ENCODE results near the gene ZNF407. TPM values are rescaled to one million over a fixed set of nuclear protein-coding genes. Genes with fewer than 3 reads are reported as not detected.

Gene ZNF407
- total and polyA plus RNA-seq, 2 of the 13 experiments (the other 11 are each of a cell fraction or from before 2014, with no cell fraction given) = 2.3 to 8.7 TPM

DNA sequence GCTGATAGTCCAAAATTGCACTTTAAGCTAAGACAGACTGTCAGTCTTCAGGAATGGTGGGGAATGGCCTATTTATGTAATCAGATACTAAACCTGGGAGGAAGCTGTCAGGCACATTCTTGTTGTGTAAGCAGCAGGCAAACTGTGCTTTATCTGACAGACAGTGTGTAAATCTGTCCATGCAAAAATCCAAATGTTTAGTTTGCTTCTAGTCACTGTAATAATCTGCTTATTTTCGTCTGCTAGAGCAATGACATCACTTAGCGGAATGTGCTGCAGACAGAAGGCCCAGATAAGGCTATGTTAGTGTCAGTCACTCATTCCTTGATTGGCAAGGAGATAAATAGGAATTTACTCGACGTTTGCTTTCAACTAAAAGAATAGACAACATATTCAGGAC lies 263.5 kb downstream of the ZNF407 start:
- Histone ChIP-seq H3K9me3 (ENCODE audit: low read length) (no peaks in the 10 kb centered on the region), H3K27me3 (ENCODE audit: control insufficient read depth in 1 of 2, insufficient read depth in 2 of 2, low read length in 2 of 2) (no peaks in the 10 kb centered on the region), H2AFZ (ENCODE audit: low read length) (no peak overlapping the region), H3K27ac (ENCODE audit: extremely low read length, insufficient read depth, low read length) (no peak overlapping the region), H3K9ac (ENCODE audit: insufficient read depth, low read depth, low read length) (no peak overlapping the region), H3K36me3 (replicated peaks in 1 of 2; ENCODE audit: control insufficient read depth in 1 of 2, insufficient read depth in 2 of 2, low read length in 2 of 2) (no peaks in the 10 kb centered on the region), H3K4me3 (replicated peaks in 1 of 3; ENCODE audit: insufficient read depth in 1 of 3, low read depth in 2 of 3, low read length in 3 of 3) (no peak overlapping the region), H4K20me1 (ENCODE audit: insufficient read depth, low read length) (no peaks in the 10 kb centered on the region), H3K4me2 (ENCODE audit: low read depth, low read length) (no peak overlapping the region), H3K4me1 (ENCODE audit: insufficient read depth, low read length) (no peaks in the 10 kb centered on the region), H3K79me2 (ENCODE audit: insufficient read depth, low read length) (no peaks in the 10 kb centered on the region)
- DNase-seq (ENCODE audit: low spot score) (peak; percentile 13), ATAC-seq (no peak), FAIRE-seq (no peak)
- intact Hi-C loops (cut with micrococcal nuclease; ENCODE audit: unreplicated experiment) = no loop called here
- CTCF ChIA-PET (ENCODE audit: low intra/inter-chr PET ratio, low total read pairs) = no interaction called here
- 70% methylated on average over 4 of the region's 4 CpGs for WGBS (ENCODE audit: low lambda C conversion rate)
- no TSS peak for BruUV-seq (replicated peaks)
- POLR2A ChIA-PET = no interaction called here
- TF ChIP-seq ZNF292 (CRISPR knock-in tag; IDR thresholded peaks at IDR 0.05; ENCODE audit: borderline replicate concordance, low read depth) (no peak), RFX1 (IDR thresholded peaks at IDR 0.05) (no peak), ISL2 (CRISPR knock-in tag; IDR thresholded peaks at IDR 0.05) (no peak), FLYWCH1 (CRISPR knock-in tag; IDR thresholded peaks at IDR 0.05) (no peak), EED (CRISPR knock-in tag; IDR thresholded peaks at IDR 0.05) (no peak)
- in situ Hi-C loops (cut with HindIII; ENCODE audit: extremely low pct_ligation_motif_present, low pct_unique_long_range_greater_than_20kb) = no loop called here

DNA sequence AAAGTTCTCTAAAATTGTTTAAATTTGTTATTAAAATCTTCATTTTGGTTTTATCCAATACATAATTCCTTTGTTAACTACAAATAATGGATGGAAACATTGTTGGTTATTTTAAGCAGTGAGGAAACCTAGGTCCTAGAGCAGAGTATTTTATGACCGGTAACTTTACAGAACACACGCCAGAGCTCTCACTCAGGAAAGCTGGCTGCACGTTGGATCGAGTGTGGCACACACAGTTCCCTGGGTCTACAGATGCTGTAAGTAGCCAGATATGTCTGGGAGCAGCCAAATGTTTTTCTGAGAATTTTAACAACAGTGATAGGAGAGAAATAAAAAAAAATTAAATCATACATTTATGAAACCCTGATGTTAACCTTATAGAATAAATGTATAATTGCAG lies 264.4 kb downstream of the ZNF407 start:
- in situ Hi-C loops (cut with HindIII; ENCODE audit: extremely low pct_ligation_motif_present, low pct_unique_long_range_greater_than_20kb) = no loop called here
- Histone ChIP-seq H3K4me2 (ENCODE audit: low read depth, low read length) (no peak overlapping the region), H3K79me2 (ENCODE audit: insufficient read depth, low read length) (no peaks in the 10 kb centered on the region), H4K20me1 (ENCODE audit: insufficient read depth, low read length) (no peaks in the 10 kb centered on the region), H3K27me3 (ENCODE audit: control insufficient read depth in 1 of 2, insufficient read depth in 2 of 2, low read length in 2 of 2) (no peaks in the 10 kb centered on the region), H3K9ac (ENCODE audit: insufficient read depth, low read depth, low read length) (no peak overlapping the region), H2AFZ (ENCODE audit: low read length) (no peak overlapping the region), H3K9me3 (ENCODE audit: low read length) (no peaks in the 10 kb centered on the region), H3K27ac (ENCODE audit: extremely low read length, insufficient read depth, low read length) (no peak overlapping the region), H3K4me3 (replicated peaks in 1 of 3; ENCODE audit: insufficient read depth in 1 of 3, low read depth in 2 of 3, low read length in 3 of 3) (no peak overlapping the region), H3K36me3 (replicated peaks in 1 of 2; ENCODE audit: control insufficient read depth in 1 of 2, insufficient read depth in 2 of 2, low read length in 2 of 2) (no peaks in the 10 kb centered on the region), H3K4me1 (ENCODE audit: insufficient read depth, low read length) (no peaks in the 10 kb centered on the region)
- WGBS (ENCODE audit: low lambda C conversion rate) = over 99% methylated on average over 4 of the region's 4 CpGs
- intact Hi-C loops (cut with micrococcal nuclease; ENCODE audit: unreplicated experiment) = no loop called here
- CTCF ChIA-PET (ENCODE audit: low intra/inter-chr PET ratio, low total read pairs) = no interaction called here
- POLR2A ChIA-PET = no interaction called here
- no peak for FAIRE-seq
- BruUV-seq (replicated peaks) = no TSS peak
- no peak for ATAC-seq
- no peak for DNase-seq (ENCODE audit: low spot score)
- TF ChIP-seq, protein P1, sequence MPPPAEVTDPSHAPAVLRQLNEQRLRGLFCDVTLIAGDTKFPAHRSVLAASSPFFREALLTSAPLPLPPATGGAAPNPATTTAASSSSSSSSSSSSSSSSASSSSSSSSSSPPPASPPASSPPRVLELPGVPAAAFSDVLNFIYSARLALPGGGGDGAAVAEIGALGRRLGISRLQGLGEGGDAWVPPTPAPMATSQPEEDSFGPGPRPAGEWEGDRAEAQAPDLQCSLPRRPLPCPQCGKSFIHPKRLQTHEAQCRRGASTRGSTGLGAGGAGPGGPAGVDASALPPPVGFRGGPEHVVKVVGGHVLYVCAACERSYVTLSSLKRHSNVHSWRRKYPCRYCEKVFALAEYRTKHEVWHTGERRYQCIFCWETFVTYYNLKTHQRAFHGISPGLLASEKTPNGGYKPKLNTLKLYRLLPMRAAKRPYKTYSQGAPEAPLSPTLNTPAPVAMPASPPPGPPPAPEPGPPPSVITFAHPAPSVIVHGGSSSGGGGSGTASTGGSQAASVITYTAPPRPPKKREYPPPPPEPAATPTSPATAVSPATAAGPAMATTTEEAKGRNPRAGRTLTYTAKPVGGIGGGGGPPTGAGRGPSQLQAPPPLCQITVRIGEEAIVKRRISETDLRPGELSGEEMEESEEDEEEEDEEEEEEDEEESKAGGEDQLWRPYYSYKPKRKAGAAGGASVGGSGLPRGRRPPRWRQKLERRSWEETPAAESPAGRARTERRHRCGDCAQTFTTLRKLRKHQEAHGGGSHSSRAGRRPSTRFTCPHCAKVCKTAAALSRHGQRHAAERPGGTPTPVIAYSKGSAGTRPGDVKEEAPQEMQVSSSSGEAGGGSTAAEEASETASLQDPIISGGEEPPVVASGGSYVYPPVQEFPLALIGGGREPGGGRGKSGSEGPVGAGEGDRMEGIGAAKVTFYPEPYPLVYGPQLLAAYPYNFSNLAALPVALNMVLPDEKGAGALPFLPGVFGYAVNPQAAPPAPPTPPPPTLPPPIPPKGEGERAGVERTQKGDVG (CRISPR knock-in tag; IDR thresholded peaks at IDR 0.05; ENCODE audit: borderline replicate concordance) = no peak
- TF ChIP-seq MATR3 (CRISPR knock-in tag; IDR thresholded peaks at IDR 0.05) (no peak), ZNF678 (CRISPR knock-in tag; IDR thresholded peaks at IDR 0.05) (no peak), MIXL1 (CRISPR knock-in tag; IDR thresholded peaks at IDR 0.05) (no peak), ZNF619 (CRISPR knock-in tag; IDR thresholded peaks at IDR 0.05) (no peak), MAFK (conservative IDR thresholded peaks at IDR 0.05 in 1 of 2, IDR thresholded peaks at IDR 0.05 in 1 of 2; ENCODE audit: low read length in 2 of 2) (no peak), EEA1 (CRISPR knock-in tag; IDR thresholded peaks at IDR 0.05; ENCODE audit: borderline replicate concordance) (no peak), TAF1 (CRISPR knock-in tag; IDR thresholded peaks at IDR 0.05) (no peak), ZNF782 (CRISPR knock-in tag; IDR thresholded peaks at IDR 0.05; ENCODE audit: borderline replicate concordance) (no peak), HHEX (CRISPR knock-in tag; IDR thresholded peaks at IDR 0.05) (no peak), NKX3-1 (CRISPR knock-in tag; IDR thresholded peaks at IDR 0.05) (no peak), NR2F2 (IDR thresholded peaks at IDR 0.05; ENCODE audit: borderline replicate concordance, low read depth) (no peak)
- TF ChIP-seq, protein P2, sequence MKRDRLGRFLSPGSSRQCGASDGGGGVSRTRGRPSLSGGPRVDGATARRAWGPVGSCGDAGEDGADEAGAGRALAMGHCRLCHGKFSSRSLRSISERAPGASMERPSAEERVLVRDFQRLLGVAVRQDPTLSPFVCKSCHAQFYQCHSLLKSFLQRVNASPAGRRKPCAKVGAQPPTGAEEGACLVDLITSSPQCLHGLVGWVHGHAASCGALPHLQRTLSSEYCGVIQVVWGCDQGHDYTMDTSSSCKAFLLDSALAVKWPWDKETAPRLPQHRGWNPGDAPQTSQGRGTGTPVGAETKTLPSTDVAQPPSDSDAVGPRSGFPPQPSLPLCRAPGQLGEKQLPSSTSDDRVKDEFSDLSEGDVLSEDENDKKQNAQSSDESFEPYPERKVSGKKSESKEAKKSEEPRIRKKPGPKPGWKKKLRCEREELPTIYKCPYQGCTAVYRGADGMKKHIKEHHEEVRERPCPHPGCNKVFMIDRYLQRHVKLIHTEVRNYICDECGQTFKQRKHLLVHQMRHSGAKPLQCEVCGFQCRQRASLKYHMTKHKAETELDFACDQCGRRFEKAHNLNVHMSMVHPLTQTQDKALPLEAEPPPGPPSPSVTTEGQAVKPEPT (CRISPR knock-in tag; IDR thresholded peaks at IDR 0.05; ENCODE audit: low read depth) = no peak
